Right lobe of liver (tissue), 6 donors: ENCODE results near the gene DQX1. TPM values are rescaled to one million over a fixed set of nuclear protein-coding genes. Genes with fewer than 3 reads are reported as not detected.

ENCODE experiments used
- ATAC-seq, 4 donors: fragments of 200-7000 bp; cut with Tn5 transposase; one replicate each; pipeline ENCODE4 v1.9.1; 2020; ENCODE audit warnings: mild to moderate bottlenecking in 4 of 4, moderate library complexity in 4 of 4
- DNase-seq, 3 donors: peaks; one replicate each; pipeline ENCODE4 v3.0.0-alpha.2; 2020
- H3K27ac ChIP-seq, 3 donors: fragments of 200-600 bp; one replicate each; pipeline ENCODE4 v1.8.0; 2022
- H3K27me3 ChIP-seq, 2 donors: fragments of 200-600 bp; one replicate each; pipeline ENCODE4 v1.8.0; 2022
- H3K36me3 ChIP-seq, 4 donors: fragments of 200-600 bp; sonication (generic) in 1 of 4; one replicate each; pipeline versions ENCODE4 v1.5.1 to v1.8.0; 2017 to 2022; ENCODE audit warnings: control low read depth in 1 of 4
- H3K4me1 ChIP-seq, 4 donors: fragments of 200-600 bp; sonication (generic) in 1 of 4; one replicate each; pipeline versions ENCODE4 v1.5.1 to v1.8.0; 2017 to 2022; ENCODE audit warnings: control low read depth in 1 of 4
- H3K4me3 ChIP-seq, 3 donors: fragments of 200-600 bp; one replicate each; pipeline ENCODE4 v1.8.0; 2022
- H3K9me3 ChIP-seq, 4 donors: fragments of 200-600 bp; sonication (generic) in 1 of 4; one replicate each; pipeline versions ENCODE4 v1.5.1 to v1.8.0; 2017 to 2022; ENCODE audit warnings: control low read depth in 1 of 4
- CTCF ChIP-seq, 4 donors: fragments of 200-600 bp in 3 of 4; fragments of 450-650 bp in 1 of 4; IDR thresholded peaks; one replicate each; pipeline versions ENCODE4 v1.5.1 to v1.8.0; 2016 to 2022; ENCODE audit warnings: antibody characterized with exemption in 4 of 4, mild to moderate bottlenecking in 2 of 4
- POLR2A ChIP-seq: fragments of 450-650 bp; IDR thresholded peaks from one replicate; pipeline ENCODE4 v1.6.1; 2017; ENCODE audit warnings: antibody characterized with exemption, mild to moderate bottlenecking
- WGBS: methylation state at CpG from one replicate; pipeline ENCODE4 v1.1.6; 2018; ENCODE audit warnings: low coverage, low lambda C conversion rate; ENCODE audit not compliant: insufficient coverage; ENCODE audit errors: missing lambda C conversion rate; 5-methylcytosine and 5-hydroxymethylcytosine counted together
- intact Hi-C, 2 donors: fragments of 100-400 bp; cut with DNase I; formaldehyde crosslinking; loops; one replicate each; pipeline versions ENCODE4 v1.11.2 to v1.14.1; 2022
- total RNA-seq, 6 experiments: library from RNA; depleted of rRNA in 2 of 6; stranded (reverse); fragments of >200 nt in 2 of 6; fragmentation: NEBNext Ultra II Directional in 3 of 6; extraction: Animal tissue kit (Norgen Biotek cat#: 25700) in 3 of 6; gene quantifications; one replicate each; pipeline versions ENCODE4 v1.1.0 to v1.2.4, GENCODE V29; 2016 to 2023
- donor health status: DM: no; HTN: yes; CAD: no.
- donor health status: DM: no; HTN: no; CAD: no.
- donor health status: DM: no; HTN: no; CAD: no.
- donor health status: DM: no; HTN: yes; CAD: no.
- donor health status: DM: no; HTN: yes; CAD: no.

DQX1 gene
- total RNA-seq, 6 experiments from 2014 or later: not detected

DNA sequence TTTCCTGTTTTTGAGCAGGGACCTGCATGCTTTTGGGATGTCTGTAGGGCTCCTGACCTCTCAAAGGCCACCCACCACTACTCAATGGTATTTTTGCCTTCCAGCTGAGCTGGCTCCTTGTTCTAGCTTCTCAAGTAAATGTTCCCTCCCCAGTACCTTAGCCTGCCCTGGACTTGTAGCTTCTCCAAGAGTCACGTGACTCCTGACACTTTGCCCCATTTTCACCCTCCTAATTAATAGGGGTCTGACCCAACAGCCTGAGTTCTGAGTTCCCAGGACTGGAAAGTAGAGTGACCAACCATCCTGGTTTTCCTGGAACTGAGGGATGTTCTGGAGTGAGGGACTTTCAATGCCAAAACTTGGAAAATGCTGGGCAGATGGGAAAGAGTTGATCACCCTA lies 30.6 kb downstream of the DQX1 start:
- Histone ChIP-seq H3K4me3 (no peak overlapping the region), H3K9me3 (no peaks in the 10 kb centered on the region), H3K4me1 (peaks cover 0 to 75% (median 28%) of the 10 kb centered on the region in 4 donors), H3K27me3 (no peaks in the 10 kb centered on the region), H3K36me3 (peaks cover 0 to 32% (median 9%) of the 10 kb centered on the region in 4 donors), H3K27ac (no peak overlapping the region)
- DNase-seq: no peak
- WGBS: 73% methylated on average over 1 of the region's 1 CpG
- no peak for ATAC-seq
- TF ChIP-seq CTCF (IDR thresholded peaks at IDR 0.05) (no peak), POLR2A (no peak)
- intact Hi-C loops: no loop called here

- peaks cover 0 to 32% (median 9%) of the 10 kb centered on the region in 4 donors for H3K36me3 ChIP-seq
- WGBS: 60% methylated on average over 1 of the region's 3 CpGs
Observed at GRCh38 chr2:74493546-74493945, 32.5 kb downstream of the DQX1 start.

DNA sequence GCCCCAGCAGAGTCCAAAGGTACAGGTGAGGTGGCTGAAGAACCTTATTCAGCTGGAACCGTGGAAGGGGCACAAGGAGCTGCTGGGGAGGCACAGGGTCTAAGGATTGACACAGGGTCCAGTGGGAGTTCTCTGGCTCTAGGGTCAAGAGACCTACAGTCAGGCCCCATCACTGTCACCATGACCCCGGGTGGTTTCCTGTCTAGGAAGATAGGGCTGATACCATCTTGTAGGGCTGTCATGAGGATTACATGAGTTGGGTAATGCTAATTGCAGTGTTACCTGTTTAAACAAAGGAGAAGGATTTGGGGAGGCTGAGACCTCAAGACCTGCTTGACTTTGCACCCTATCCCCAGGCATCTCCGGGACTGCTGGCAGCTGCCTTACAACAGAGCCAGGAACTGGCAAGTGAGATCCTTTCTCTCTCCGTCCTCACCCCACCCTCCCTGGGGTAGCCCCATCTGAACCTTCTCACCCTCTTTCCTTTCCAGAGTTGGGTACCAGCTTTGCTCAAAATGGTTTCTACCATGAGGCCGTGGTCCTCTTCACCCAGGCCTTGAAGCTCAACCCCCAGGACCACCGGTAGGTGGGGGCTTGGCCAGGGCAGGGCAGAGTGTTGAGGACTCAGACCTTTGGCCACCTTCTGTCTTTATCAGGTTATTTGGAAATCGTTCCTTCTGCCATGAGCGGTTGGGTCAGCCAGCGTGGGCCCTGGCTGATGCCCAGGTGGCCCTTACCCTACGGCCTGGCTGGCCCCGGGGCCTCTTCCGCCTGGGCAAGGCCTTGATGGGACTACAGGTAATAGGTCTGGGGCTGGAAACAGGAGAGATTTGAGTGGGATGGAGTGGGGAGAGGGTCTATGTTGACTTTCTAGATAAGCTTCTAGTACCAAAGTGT lies 34.1 kb downstream of the DQX1 start:
- H3K27ac ChIP-seq: peak overlapping the region in 2 of 3 donors; percentile 65 to 75
- H3K27me3 ChIP-seq: no peaks in the 10 kb centered on the region
- intact Hi-C loops: no loop called here
- TF ChIP-seq CTCF (IDR thresholded peaks at IDR 0.05) (no peak), POLR2A (no peak)
- H3K9me3 ChIP-seq: no peaks in the 10 kb centered on the region
- H3K36me3 ChIP-seq: peaks cover 0 to 32% (median 9%) of the 10 kb centered on the region in 4 donors
- peaks cover 0 to 74% (median 26%) of the 10 kb centered on the region in 4 donors for H3K4me1 ChIP-seq
- peak overlapping the region in 1 of 3 donors; percentile 21 for H3K4me3 ChIP-seq
- 53% methylated on average over 11 of the region's 12 CpGs for WGBS
- ATAC-seq (peak; percentile 77 to 82 (median 80)), DNase-seq (peak; percentile 75 to 88 (median 85))

More at GRCh38 chr2:74493546-74493945, 32.5 kb downstream of the DQX1 start:
- H3K4me1 ChIP-seq: peaks cover 0 to 75% (median 25%) of the 10 kb centered on the region in 4 donors
- H3K27me3 ChIP-seq: no peaks in the 10 kb centered on the region
- no peaks in the 10 kb centered on the region for H3K9me3 ChIP-seq
- intact Hi-C loops: no loop called here
- ATAC-seq (no peak), DNase-seq (no peak)
- no peak overlapping the region for H3K27ac ChIP-seq
- no peak overlapping the region for H3K4me3 ChIP-seq
- TF ChIP-seq CTCF (IDR thresholded peaks at IDR 0.05) (no peak), POLR2A (no peak)

DNA sequence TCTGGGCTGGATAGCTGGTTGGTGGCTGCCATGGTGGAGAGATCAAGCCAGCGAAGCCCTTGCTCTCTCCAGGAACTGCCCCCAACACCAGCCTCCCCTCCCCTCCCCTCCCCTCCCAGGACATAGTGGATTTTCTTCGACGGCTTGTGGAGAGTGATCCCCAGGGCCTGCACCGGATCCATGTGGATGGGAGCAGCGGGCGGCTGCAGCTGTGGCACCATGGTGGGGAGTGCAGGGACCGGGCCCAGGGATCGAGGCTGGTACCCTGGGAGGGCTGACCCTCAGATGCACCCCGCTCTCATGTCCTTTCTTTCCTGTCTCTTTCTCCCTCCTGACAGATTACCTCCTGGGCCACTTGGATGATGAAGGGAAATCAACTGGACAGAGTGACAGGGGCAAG lies 36.1 kb downstream of the DQX1 start:
- H3K36me3 ChIP-seq: peaks cover 0 to 40% (median 9%) of the 10 kb centered on the region in 4 donors
- H3K27me3 ChIP-seq: no peaks in the 10 kb centered on the region
- no peak for TF ChIP-seq CTCF (IDR thresholded peaks at IDR 0.05)
- TF ChIP-seq POLR2A: no peak
- H3K9me3 ChIP-seq: no peaks in the 10 kb centered on the region
- peaks cover 0 to 83% (median 32%) of the 10 kb centered on the region in 4 donors for H3K4me1 ChIP-seq
- intact Hi-C loops: loop anchor here in 1 of 2 donors (5.0 kb wide), 1 partner anchor 37 kb away; the partner anchor contains the start of genes AUP1, DQX1 and HTRA2
- peak overlapping the region in 1 of 3 donors; percentile 47 for H3K4me3 ChIP-seq
- WGBS: 100% methylated on average over 1 of the region's 9 CpGs
- DNase-seq: no peak
- peak overlapping the region in 2 of 3 donors; percentile 73 to 79 for H3K27ac ChIP-seq
- no peak for ATAC-seq
